SU-DHL-6 (cell line): ENCODE data around the gene LRGUK.

Experiments
- EZH2phosphoT487 ChIP-seq: fragments of 200-600 bp; sonication (generic), shearing (Covaris generic); conservative IDR thresholded peaks from 2 replicates; pipeline ENCODE4 v1.6.1; 2018; ENCODE audit warnings: mild to moderate bottlenecking, antibody characterized with exemption, low read length, moderate library complexity, mixed read lengths
- TF ChIP-seq, protein P1 (sequence below): fragments of 200-600 bp; sonication (generic); IDR thresholded peaks from one replicate; pipeline ENCODE4 v1.5.1; 2017; ENCODE audit warnings: antibody characterized with exemption, mild to moderate bottlenecking, low read length, moderate library complexity; ENCODE audit not compliant: insufficient read depth, poor library complexity, severe bottlenecking

DNA sequence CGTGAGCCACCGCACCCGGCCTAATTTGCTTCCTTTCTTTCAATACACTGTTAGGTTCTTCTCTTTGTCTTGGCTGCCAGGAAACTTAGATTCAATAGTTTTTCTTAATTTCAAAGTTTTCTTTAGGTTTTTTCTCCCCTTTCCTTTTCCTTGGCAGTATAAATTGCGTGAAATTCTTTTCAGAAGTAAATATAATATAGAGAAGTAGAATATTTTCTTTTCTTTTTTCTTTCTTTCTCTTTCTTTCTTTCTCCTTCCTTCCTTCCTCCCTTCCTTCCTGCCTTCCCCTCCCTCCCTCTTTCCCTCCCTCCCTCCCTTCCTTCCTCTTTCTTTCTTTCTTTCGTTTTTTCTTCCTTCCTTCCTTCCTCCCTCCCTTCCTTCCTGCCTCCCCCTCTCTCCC lies 1.7 kb downstream of the LRGUK start:
- TF ChIP-seq, protein P1, sequence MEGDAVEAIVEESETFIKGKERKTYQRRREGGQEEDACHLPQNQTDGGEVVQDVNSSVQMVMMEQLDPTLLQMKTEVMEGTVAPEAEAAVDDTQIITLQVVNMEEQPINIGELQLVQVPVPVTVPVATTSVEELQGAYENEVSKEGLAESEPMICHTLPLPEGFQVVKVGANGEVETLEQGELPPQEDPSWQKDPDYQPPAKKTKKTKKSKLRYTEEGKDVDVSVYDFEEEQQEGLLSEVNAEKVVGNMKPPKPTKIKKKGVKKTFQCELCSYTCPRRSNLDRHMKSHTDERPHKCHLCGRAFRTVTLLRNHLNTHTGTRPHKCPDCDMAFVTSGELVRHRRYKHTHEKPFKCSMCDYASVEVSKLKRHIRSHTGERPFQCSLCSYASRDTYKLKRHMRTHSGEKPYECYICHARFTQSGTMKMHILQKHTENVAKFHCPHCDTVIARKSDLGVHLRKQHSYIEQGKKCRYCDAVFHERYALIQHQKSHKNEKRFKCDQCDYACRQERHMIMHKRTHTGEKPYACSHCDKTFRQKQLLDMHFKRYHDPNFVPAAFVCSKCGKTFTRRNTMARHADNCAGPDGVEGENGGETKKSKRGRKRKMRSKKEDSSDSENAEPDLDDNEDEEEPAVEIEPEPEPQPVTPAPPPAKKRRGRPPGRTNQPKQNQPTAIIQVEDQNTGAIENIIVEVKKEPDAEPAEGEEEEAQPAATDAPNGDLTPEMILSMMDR, result no peak
- no peak for TF ChIP-seq EZH2phosphoT487
